Activated CD8-positive, alpha-beta memory T cell treated with anti-CD3 and anti-CD28 coated beads for 24 hours (primary cell): ENCODE data around the gene ARID3C.

ENCODE experiments used
- DNase-seq: peaks from one replicate; pipeline ENCODE4 v3.0.0-alpha.2; 2020

Gene ARID3C

DNA sequence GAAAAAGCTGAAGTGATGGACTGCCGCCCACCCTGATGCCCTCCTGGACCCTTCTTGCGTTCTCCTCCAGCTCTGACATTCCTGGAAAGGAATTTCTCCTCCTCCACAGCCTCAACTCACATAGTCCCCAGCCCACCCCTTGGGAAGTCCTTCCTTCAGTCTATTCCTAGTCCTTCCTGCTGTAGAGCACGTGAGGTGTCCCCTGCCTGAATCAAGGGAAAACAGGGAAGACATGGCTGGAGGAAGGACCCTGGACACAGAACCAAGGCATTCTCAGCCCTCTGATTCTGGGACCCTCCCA is 3.7 kb downstream of the ARID3C start:
- DNase-seq: no peak

DNA sequence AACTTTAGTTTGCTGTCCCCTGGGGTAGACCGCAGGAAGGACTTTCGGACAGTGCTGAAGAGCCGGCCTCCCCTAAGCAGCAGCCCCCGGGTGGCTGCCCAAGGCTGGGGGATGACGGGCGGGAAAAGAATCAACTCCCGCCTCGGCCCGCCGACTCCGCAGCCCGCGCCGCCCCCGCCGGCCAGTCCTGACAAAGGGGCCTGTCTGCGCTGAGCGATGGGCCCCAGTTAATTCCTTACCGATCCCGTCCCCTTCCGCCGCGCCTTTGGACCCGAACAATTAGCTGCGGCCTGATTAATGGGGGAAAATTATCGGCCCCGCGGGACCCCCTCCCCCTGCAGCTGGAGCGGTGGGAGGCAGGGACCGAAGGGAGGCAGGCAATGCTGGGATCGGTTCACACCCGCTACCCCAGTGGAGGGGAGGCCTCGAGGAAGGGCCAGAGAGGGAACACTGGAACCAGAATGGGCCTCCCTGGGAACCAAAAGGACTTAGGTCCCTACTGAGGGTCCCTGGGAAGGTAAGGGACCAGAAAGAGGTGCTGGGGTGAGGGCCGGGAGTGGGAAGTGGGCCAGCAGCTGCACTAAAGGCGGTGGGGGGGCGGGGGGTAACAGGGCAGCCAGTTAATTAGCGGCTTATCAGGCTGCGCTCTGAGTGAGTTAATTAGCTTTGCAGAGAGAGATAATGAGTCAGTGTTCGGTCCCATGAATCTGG is 4.2 kb downstream of the ARID3C start:
- no peak for DNase-seq

DNA sequence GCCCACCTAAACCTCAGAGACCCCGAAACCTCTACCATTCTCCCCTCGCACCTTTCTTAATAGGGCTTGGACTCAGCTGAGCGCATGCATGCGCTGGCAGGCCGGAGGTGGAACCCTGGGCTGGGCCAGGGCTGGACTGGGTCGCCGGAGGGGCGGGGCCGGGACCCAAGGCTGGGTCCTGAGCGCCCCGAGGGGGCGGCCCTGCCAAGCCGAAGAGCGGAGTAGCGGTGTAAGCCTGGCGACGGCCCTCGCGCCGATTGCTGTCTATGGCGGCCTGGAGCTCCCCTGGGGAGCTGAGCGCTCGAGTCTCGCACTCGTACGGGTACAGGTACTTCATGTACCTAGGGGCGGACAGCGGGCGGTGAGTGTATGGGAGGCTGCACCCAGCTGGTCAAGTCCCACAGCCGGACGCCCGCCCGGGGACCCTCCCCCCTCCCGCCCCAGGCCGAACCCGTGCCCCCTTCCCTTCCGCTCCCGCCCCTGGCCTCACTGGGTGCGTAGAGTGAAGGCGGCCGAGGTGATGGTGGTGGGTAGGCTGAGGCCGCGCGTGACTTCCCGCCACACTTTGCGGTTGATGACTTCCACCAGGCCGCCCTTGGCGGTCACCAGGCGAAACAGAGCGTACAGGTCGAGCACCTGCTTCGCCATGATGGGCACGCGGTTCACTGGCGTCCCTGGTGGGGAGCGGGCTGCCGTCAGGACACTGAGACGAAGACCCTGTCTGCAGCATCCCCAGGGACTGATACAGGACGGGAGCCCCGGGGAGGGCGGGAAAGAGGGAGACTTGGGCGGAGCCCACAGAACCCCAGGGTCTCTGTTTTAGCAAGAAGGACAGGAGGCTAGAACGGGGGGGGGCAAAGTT is 5.3 kb downstream of the ARID3C start:
- DNase-seq: no peak

DNA sequence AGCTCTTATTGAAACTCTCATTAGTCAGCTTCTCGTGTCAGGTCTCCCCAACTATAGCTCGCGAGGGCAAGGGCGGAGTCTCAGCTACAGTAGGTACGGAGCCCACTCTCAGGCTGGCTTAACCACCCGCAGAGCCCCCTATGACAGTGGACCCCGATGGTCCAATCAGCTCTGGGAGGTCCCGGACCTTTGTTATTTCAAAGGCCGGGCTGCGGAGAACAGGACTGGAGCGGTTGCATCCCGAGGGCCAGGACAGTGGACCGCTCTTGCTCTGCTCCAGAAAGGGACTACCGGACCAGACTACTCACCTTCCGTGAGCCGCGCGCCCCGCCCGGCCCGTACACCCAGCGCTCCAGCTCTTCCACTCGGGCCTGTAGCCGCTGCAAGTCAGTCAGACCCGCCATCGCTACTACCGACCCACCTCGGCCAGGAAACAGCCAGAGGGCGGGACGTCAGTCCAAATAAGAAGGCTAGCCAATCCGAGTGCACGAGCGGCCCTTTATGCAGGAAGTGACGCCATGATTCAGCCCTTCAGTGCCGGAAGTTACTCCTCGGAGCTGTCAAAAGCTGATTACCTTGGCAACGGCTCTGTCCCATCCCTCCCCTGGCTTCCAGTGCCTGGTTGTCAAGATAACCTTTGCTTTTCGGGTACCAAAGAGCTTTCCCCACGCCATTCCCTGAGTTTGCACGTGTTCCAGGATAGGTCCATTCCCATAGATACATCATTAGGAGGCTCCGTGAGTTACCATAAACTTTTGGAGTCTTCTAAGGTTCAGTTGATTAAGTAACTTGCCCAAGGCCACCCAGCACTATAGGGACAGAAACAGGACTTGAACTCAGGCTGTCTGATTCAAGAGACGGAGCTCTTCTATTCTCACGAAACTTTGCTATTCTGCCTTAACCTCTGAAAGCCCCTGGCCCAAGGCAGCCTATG is 8.5 kb downstream of the ARID3C start, which contains the start of gene DCTN3:
TSS of gene DCTN3 (minus strand) at position 435 of the 934 bp plus-strand sequence. CDS start at position 404, 31 bp downstream.
- peak; percentile 90 for DNase-seq

DNA sequence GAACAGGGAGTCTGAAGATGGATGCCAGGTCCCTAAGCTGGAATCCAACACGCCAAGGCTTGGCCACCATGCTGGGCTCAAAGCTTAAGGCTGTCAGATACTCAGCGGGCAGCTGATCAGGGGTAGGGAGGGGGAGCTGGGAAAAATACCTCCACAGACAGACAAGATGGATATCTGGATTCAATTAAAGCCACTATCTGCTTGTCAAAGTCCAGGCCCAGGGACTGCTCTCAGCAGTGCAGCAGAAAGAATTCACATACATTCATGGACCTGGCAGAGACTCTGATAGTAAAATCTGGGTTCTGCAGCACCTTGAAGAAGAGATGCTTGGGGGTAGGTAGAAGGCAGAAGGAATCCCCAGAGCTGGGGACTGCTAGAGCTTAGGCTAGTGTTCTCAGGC is 13.7 kb downstream of the ARID3C start:
- no peak for DNase-seq

DNA sequence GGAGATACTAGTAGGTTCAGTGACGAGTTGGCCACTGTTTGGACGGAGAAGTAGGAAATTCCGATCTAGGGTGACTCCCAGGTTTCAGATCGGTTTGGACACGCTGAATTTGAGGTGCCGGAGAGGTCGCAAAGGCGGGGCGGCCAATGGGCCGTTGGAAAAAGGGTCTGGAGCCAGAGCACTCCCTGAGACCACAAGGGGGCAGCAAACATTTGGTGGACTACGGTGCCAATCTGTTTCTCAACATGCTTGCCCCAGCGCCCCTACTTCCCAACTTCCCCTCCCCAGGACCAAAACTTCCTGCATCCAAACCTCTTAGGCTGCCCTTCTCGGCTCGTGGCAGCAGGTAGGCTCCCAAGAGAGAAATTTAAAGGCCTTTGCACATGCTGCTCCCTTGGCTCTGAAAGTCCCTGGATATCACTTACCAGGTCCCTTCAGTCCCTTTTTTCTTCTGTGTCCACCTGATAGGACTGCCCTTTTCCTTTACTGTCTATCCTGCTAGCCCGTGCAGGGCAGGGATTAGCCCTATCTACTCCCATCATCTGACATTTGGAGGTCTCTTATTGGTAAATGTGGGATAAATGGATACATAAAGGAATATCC is 16.0 kb downstream of the ARID3C start:
- peak; percentile 86 for DNase-seq

DNA sequence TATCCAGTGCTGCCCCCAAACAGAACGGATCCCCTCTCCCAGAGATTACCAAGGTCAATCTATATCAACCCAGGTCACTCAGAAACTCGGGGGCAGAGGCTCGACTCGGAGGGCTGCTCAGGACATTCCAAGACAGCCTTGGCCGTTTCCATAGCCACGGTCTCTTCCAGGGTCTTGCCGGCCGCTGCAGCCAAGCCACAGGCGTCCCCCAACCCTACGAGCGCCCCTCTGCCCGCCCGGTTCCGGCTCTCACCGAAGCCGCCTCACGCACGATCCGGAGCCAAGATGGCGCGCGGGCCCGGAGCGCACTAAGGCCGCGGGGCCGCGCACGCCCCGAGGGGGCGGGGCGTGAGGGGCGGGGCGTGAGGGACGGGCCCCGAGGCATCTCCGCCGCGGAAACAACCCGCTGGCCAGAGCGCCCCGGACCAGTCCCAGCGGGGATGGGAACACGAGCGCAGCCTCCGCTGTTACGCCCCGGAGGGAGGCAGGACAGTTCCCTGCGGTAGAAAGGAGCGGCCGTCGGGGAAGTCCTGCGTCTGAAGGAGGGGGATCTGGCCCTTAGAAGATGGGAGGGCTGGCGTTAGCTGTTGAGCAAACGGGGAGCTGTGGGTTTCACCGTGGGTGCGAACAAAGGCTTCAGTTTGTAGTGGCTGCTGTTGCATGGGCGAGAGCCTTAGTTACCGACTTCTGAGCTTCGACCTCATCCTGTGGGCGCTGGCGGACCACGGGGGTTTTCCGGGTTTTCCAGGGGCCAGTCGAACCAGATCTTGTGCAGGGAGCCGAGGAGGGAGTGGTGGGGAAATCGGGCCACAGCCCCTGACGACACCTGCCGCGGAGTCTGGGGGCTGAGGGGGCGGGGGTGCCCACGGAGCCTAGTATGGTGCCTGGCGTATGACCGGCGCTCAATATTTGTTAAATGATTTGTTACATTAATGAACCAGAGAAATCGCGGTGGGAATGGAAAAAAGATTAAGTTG is 16.8 kb downstream of the ARID3C start, which contains the start of gene RPP25L:
TSS of gene RPP25L (minus strand) at position 287 of the 977 bp plus-strand sequence. CDS start 801 bp downstream, outside the sequence.
- peak; percentile 94 for DNase-seq

DNA sequence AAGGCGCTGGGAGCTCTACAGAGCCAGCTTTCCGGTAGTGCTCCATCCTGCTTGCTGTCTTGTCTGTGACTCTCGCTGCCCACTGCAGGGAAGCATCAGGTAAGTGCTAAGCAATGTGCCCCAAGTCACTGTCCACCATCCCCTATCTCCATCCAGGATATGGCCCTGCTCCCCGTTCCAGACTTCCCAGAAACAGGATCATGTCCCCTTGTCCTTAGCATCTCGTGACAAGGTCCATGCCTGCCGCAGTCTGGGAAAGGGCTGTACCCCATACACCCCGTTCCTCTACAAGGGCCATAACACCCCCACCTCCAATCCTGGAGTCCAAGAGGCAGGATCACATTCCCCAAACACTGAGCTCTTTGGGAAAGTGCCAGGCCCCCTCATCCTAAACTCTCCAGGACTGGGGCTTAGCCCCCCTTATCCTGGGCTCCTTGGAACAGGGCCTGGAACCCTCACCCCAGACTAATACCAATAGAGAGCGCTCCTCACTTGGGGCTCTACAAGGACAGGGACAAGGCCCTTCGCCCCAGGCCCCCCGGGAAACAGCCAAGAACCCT is 17.5 kb downstream of the ARID3C start:
- DNase-seq: no peak

DNA sequence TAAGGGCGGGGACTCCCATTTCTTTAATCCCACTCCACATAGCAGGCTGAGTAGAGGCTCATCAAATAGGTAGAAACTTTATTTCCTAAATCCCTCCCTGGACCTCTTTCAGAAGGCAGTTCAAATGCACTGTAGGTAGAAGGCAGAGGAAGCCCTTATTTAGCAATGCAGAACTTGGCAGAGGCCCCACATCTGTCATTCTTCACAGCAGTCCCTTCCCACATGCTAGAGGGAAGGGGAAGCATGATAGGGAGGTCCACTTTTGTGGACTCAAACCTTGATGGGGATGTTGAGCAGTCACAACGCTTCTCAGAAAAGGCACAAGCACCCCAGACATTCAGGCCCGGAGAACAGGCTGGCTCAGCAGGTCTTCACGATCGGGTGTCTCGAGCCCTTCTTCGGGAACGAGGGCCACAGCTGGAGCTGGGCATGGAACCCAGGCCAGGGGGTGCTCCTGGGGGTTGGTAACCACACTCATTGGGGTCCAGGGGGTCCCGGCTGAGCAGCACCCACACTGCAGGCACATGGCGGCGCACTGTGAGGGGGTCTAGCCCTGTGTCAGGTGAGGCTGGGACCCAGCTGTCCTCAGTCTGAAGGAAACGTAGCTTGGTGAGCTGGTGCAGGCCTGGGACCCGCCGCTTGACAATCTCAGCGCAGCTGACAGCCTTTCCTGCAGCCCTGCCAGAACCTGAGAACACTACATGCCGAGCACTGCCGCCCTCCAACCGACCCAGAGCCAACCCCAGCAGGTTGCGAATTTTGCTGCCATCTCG is 18.2 kb downstream of the ARID3C start:
- no peak for DNase-seq

DNA sequence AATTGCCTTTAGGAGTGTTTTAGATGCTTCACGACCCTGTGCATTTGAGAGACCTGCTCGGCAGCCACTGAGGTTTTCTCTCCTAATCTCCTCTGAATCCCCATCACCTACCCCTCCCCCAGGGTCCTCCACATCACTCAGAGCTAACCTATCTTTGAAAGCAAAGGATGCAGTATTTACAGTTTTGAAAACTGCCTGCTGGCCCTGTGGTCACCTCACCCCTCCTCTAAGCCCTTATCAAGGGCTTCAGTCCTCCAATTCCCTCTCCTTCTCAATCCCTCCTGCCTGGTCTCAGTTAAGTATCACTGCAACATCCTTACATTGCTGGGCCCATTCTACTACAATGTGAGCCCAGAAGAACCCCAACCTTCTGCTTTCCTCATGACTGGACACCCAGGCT is 21.5 kb downstream of the ARID3C start:
- DNase-seq: no peak

DNA sequence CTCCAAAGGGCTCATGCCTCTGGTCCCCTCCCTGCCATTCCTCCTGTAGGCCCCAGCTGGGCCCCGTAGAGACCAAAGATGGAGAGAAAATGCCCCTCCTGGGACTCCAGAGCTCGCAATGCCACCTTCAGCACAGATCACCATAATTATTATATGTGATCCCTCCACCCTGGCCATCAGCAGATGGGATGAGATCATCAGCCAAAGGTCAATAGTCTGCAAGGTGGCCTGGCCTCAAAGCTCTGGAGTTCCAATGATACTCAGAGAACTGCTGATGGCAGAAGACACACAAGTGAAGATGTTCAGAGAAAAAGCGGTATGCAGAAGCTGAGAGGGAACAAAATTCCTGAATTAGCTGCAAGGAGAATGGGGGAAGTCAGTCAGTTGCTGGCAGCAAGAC is 22.0 kb downstream of the ARID3C start:
- no peak for DNase-seq

DNA sequence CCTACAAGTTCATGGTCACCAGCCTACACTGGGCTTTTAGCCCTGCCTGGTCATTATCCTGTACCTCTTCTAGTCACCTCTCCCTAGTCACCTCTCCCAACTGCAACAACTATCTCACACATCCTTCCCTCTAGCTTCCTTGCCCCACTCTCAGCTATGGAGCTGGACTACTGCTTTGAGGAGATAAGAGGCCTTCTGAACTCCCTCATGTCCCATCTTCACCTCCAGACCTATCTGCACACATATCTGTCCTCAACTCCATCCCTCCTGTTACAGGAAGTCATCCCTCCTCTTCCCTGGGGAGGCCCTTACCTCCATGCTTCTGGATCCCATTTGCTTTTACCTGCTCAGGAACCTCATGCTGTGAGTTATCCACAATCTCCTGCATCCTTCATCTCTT is 22.7 kb downstream of the ARID3C start:
- DNase-seq: no peak

DNA sequence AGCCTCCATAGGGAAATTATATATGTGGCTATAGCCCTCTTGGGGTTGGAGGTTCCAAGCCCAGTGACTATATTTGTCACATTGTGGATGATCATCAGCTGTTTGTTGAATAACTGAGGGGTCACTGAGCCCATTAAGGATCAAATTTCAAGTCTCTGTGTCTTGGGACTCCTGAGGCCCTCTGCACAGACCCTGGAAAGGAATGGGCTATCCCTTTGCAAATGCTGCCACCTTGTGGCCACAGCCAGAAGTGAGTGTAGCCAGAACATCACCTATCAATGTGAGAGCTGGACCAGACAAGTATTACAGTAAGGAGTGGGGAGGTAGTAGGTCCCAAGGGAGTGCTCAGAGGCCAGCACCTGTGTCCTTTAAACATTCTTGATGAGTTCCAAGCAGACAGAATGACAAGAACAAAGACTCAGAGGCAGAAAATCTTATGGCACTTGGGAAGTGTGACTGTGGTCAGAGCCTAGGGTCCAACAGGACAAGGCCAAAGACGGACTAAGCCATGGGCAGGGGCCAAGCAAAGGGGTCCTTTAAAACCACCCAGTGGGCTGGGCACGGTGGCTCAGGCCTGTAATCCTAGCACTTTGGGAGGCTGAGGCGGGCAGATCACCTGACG is 25.1 kb downstream of the ARID3C start:
- DNase-seq: peak; percentile 93

DNA sequence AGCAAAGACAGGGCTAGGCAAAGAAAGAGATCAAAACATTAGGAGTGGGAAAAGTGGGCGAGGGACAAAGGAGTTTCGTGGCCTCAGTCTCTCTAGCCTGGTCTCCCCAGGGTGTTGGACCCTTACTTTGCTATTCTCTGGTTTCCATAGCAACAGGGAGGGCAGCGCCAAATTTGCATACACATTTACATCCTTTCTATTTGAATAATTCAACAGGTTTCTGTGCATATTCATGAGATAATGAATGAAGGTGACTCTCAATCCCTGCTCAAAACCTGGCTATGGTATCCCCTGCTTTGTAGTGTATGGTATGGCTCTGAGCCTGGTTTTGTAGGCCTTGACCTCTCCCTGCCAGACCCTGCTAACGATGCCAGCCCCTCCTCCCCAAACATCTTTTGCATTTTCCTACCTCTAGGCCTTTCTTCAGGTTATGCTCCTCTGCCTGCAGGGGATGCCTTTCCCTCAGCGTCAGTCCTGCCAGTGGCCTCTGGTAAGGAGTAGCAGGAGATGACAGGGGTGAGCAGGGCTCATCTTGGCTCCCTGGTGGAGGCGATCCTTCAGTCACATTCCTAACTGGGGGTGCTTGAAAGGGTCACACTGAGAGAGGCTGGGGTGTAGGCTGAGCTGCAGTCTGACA is 26.8 kb downstream of the ARID3C start:
- DNase-seq: no peak

DNA sequence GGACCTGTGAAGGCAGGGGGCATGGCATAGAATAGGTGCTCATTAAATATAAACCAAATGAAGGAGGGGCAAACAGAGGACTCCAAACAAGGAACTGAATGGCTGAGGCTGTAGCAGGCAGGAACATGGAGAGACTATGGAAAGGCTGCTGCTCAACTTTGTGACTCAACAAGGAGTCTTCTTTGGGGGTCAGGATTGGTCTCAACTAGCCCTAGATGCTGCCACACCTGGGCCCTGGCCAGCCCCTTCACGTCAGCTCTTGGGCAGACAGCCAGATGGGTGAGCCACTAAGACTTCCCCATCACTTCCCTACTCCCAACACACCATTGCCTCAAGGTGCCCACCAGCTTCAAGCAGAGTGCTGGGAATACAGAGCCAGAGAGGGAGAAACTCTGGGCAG is 28.0 kb downstream of the ARID3C start:
- DNase-seq: no peak

DNA sequence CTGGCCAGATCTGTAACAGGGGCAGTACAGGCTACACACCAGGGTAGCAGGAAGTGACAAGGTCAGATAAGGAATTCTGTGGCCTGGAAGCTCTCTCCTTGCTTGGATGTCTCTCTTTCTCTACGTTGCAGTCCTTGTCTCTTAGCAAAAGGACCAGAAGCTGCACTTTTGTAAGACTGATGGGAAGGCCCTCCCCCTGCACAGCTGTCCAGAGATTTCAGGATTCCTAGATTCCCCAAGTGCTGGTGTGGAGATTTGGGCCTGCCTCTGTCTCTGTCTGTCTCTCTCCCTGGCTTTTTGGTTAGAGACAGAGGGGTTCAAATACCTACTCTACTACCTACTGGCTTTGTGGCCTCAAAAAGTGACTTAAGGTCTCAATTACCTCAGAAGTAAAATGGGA is 29.3 kb downstream of the ARID3C start:
- DNase-seq: no peak

DNA sequence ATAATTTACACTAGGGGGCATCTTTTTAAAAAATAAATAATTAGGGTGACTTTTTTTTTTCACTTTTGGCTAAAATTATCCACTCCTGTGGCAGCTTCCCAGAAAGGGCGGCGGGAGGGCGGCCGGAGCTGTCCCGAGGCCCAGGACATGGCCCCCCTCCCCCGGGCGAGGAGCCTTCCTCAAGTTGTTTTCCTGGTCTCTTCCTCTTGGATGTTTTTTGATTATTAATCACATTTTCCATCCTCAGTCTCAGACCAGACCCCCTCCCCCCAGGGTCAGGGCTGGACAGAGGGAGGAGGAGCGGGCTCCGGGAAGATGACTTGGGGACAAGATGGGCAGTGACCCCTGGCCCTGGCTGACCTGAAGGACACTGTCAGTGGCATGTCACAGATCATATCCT is 34.7 kb downstream of the ARID3C start:
- DNase-seq: no peak

DNA sequence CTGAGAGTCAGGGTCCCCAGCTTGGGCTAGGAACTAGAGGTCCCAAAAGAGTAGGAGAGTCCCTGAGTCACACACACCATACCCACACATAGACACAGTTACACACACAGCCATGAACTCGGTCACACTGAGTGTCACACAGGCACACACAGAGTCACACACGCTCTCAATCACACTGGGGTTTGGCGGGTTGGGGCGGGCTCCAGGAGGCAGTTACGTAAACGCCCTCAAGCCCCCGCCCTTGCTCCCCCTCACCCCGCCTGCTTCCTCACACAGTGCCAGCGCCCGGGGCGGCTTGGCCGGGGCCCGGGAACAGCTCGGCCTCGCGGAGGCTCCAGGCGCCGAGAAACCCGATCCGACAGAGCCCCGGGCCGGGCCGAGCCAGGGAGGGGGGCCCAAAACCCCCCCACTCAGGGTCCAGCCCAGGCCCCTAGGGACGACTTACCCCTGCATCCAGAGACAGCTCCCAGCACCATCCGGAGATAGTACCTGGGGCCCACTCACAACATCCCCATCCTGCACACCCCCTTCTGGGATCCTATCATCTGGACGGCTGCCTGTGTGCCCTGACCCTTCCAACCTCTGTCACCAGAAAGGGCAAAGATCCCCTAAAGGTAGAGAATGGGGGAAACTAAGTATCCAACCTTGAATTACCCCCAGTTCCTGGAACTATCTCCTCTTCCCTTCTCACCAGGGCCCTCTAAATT is 35.8 kb downstream of the ARID3C start:
- DNase-seq: no peak
